DMS153 treated with DMSO at 0.1 percent for 48 hours (cell line): ENCODE data around the gene CSPG4.
"Not testable (repeated sequence)": the region's sequence is repeated elsewhere in the genome, so short reads cannot be mapped to it uniquely, and the experiment has no call there.

Experiments
- DNase-seq: peaks from one replicate; lab custom pipeline; 2025; ENCODE audit not compliant: unreplicated experiment; lab: John Stamatoyannopoulos, UW

Gene CSPG4

GRCh38 chr15:75651810-75652543 lies 60.7 kb downstream of the CSPG4 start:
- no peak for DNase-seq

GRCh38 chr15:75650908-75651809 lies 61.5 kb downstream of the CSPG4 start:
- no peak for DNase-seq

GRCh38 chr15:75649848-75650247 lies 62.8 kb downstream of the CSPG4 start:
- no peak for DNase-seq

DNA sequence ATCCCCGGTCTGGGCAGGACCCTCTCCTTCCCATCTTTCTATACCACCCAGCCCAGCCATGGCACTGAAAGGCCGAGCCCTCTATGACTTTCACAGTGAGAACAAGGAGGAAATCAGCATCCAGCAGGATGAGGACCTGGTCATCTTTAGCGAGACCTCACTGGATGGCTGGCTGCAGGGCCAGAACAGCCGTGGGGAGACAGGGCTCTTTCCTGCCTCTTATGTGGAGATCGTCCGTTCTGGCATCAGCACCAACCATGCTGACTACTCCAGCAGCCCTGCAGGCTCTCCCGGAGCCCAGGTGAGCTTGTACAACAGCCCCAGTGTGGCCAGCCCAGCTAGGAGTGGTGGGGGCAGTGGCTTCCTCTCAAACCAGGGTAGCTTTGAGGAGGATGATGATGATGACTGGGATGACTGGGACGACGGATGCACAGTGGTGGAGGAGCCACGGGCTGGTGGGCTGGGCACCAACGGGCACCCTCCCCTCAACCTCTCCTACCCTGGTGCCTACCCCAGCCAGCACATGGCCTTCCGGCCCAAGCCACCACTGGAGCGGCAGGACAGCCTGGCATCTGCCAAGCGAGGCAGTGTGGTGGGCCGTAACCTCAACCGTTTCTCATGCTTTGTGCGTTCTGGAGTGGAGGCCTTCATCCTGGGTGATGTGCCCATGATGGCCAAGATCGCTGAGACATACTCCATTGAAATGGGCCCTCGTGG lies 63.4 kb downstream of the CSPG4 start:
- no peak for DNase-seq

GRCh38 chr15:75648156-75649000 lies 64.3 kb downstream of the CSPG4 start:
- no peak for DNase-seq

GRCh38 chr15:75647370-75648155 lies 65.1 kb downstream of the CSPG4 start, which contains the start of gene SNX33:
SNX33 (plus strand) TSS chr15:75647912; CDS start chr15:75649103, 1,191 bp downstream.
- no peak for DNase-seq

GRCh38 chr15:75646944-75647364 lies 65.7 kb downstream of the CSPG4 start:
- no peak for DNase-seq

GRCh38 chr15:75646112-75646943 lies 66.3 kb downstream of the CSPG4 start:
- DNase-seq: no peak

DNA sequence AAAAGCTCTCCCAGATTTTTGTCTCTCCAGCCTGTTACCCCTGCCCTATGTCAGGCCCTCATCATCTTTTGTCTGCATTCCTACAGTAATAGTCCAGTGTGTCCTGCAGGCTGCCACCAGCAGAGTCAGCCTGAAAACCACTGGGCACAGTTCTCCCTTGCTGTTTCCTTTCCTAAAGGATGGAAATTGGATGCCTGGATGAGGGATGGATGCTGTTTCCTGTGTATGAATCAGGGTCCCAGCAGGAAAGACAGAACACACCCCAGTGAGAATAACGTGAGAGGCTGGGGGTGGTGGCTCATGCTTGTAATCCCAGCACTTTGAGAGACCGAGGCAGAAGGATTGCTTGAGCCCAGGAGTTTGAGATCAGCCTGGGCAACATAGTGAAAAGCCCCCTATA lies 68.3 kb downstream of the CSPG4 start:
- DNase-seq: no peak

DNA sequence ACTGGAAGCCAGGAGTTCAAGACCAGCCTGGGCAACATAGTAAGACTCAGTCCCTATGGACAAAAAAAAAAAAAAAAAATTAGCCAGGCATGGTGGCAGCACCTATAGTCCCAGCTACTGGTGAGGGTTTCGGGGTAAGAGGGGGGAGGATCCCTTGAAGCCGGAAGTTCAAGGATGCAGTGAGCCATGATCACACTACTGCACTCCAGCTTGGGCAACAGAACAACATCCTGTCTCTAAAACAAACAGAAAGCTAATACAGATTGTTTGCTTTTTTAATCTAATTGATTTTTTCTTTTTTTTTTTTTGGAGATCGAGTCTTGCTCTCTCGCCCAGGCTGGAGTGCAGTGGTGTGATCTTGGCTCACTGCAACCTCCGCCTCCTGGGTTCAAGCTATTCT lies 71.0 kb downstream of the CSPG4 start:
- no peak for DNase-seq

- no peak for DNase-seq
Observed at GRCh38 chr15:75641179-75641503, 71.5 kb downstream of the CSPG4 start.

GRCh38 chr15:75640483-75641178 lies 72.0 kb downstream of the CSPG4 start:
- no peak for DNase-seq

DNA sequence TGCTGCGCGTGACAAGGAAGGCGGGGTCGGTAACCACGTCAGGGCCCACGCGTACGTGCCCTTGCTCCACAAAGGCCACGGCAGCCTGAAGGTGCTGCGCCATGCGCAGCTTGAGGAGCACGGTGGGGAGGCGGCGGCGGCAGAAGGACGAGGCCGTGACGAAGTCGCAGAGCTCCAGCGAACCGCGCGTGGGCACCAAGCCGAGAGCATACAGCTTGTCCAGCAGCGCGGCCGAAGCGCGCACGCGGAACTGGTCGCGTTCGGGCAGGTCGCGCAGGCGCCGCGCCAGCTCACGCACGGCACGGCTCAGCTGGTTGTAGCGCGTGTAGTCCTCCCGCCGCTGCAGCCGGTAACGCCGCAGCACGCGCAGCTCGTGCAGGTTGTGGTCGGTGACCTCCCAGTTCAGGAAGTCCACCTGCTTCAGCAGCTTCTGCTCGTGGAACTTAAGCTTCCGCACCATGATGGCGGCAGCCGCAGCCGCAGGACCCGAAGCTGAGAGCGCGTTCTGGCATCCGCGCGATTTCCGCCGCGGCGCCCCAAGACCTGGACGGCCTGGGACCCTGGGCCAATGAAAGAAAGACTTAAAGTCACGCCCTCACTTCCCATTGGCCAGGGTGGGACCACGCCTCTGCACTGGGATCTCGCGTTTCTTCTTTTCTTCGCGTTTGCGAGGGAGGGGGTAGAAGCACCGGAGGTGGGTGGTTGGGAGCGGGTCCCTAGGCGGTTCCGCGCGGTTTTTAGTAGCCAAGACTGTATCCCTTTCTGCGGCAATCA lies 72.8 kb downstream of the CSPG4 start, which contains the start of gene IMP3:
IMP3 (minus strand) TSS at position 516 of the 774 bp plus-strand sequence; CDS start at position 460, 56 bp downstream.
- DNase-seq: peak; percentile 60

DNA sequence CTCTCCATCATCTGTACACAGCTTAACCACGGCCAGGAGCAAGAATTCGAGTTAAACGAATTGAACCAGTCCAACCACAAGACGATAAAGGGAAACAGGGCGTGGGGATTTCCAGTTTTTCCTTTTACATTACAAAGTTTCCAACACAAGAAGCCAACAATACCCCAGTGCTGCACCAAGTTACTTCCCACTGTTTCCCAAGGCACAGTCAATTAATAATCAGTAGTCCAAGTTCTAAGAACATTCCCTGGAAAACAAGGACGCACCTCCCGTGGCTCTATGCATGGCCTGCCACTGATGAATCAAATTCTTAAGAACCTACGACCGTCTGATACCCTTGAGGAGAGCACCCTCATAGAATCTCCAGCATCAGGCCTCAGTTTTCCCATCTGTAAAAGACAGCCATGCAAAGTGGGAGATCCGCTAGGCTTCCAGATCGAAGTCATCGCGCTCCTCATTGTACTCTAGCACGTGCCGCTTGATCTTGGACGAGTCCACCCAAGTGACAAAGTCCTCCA lies 73.4 kb downstream of the CSPG4 start:
- no peak for DNase-seq

DNA sequence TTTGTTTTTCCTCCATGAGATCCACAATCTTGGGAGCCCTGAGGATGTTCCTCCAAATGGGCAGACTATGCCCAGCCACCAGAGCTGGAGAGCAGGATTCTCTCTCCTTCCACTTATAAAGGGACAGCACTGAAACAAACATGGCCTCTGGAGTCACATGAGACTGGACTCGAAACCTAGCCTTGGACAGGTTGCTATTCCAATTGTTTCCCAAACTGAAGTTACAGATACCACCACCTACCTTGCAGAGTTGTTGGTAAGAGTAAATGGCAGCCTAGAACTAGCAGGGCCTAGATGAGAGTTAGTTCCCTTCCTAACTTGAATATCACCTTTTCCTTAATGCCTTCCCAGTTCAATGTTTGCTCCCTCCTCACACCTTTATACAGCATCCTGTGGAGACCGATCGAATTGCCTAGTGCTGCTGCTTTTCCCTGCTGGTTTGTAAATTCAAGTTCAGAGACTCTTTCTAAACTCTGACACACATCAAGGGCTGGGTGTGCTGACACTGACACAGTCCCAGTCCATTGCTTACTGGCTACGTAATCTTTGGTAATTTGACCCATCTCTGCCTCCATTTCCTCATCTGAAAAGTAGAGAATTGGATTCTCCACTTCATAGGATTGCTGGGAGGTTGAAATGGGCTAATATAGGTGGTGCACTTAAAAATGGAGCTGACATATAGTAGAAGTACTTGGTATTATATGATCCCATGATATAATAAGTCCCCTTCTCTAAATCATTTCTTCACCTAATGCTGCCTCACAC lies 75.2 kb downstream of the CSPG4 start:
- no peak for DNase-seq

DNA sequence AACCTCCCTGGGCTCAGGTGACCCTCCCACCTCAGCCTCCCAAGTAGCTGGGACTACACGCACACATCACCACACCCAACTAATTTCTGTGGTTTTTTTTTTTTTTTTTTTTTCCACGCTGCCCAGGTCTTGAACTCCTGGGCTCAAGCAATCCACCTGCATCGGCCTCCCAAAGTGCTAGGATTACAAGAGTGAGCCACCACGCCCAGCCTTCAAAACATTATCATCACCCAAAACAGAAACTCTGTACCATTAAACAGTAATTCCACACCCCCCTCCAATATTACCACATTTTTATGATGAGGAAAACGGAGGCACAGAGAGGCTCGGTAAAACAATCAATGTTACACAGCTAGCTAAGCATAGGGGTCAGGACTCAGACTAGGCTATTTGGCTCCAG lies 76.6 kb downstream of the CSPG4 start:
- DNase-seq: no peak

- not testable (repeated sequence) for DNase-seq
Observed at GRCh38 chr15:75633922-75634321, 78.7 kb downstream of the CSPG4 start.
